ENCODE results near the gene HSPB1.

HSPB1 gene

GRCh38 chr7:76326646-76327233, 24.3 kb downstream of the HSPB1 start:
- DNase-seq (ENCODE audit: extremely low read depth, low read depth) = no peak
- no peak for TF ChIP-seq CTCF (IDR thresholded peaks at IDR 0.05; ENCODE audit: low read depth, low read length)

GRCh38 chr7:76327610-76328009, 25.1 kb downstream of the HSPB1 start:
- no peak for TF ChIP-seq CTCF (IDR thresholded peaks at IDR 0.05; ENCODE audit: low read depth, low read length)
- DNase-seq (ENCODE audit: extremely low read depth, low read depth) = no peak

GRCh38 chr7:76328389-76328788, 25.9 kb downstream of the HSPB1 start:
- no peak for TF ChIP-seq CTCF (IDR thresholded peaks at IDR 0.05; ENCODE audit: low read depth, low read length)
- no peak for DNase-seq (ENCODE audit: extremely low read depth, low read depth)

GRCh38 chr7:76329479-76329878, 27.0 kb downstream of the HSPB1 start:
- TF ChIP-seq CTCF (IDR thresholded peaks at IDR 0.05; ENCODE audit: low read depth, low read length) = no peak
- DNase-seq (ENCODE audit: extremely low read depth, low read depth) = no peak

GRCh38 chr7:76330261-76330660, 27.8 kb downstream of the HSPB1 start:
- no peak for TF ChIP-seq CTCF (IDR thresholded peaks at IDR 0.05; ENCODE audit: low read depth, low read length)
- DNase-seq (ENCODE audit: extremely low read depth, low read depth) = no peak

- TF ChIP-seq CTCF (IDR thresholded peaks at IDR 0.05; ENCODE audit: low read depth, low read length) = no peak
- DNase-seq (ENCODE audit: extremely low read depth, low read depth) = no peak
These were observed 28.2 kb downstream of the HSPB1 start for GRCh38 chr7:76330673-76331072.

- no peak for TF ChIP-seq CTCF (IDR thresholded peaks at IDR 0.05; ENCODE audit: low read depth, low read length)
- DNase-seq (ENCODE audit: extremely low read depth, low read depth) = no peak
These were observed 29.6 kb downstream of the HSPB1 start for GRCh38 chr7:76332078-76332477.
